Loucy (cell line): Measurements from ENCODE around the gene PPM1M.

Source experiments
- H2AFZ ChIP-seq: fragments of 200-600 bp; sonication (generic); 2 replicates; pipeline ENCODE4 v1.6.0; 2016; ENCODE audit warnings: antibody characterized with exemption, mild to moderate bottlenecking, low read length, moderate library complexity
- H3F3A ChIP-seq: fragments of 200-600 bp; 2 replicates; pipeline ENCODE4 v1.6.0; 2016; ENCODE audit warnings: antibody characterized with exemption, low read depth, mild to moderate bottlenecking
- H3K27me3 ChIP-seq: fragments of 200-600 bp; sonication (generic); 2 replicates; pipeline ENCODE4 v1.6.1; 2014; ENCODE audit warnings: low read length, mild to moderate bottlenecking; ENCODE audit not compliant: insufficient read depth, poor library complexity, severe bottlenecking
- H3K36me3 ChIP-seq: fragments of 200-600 bp; sonication (generic); 2 replicates; pipeline ENCODE4 v1.6.1; 2016; ENCODE audit warnings: low read length; ENCODE audit not compliant: insufficient read depth
- H3K4me1 ChIP-seq: fragments of 200-600 bp; sonication (generic); 2 replicates; pipeline ENCODE4 v1.5.1; 2014; ENCODE audit warnings: low read length, mild to moderate bottlenecking; ENCODE audit not compliant: insufficient read depth, poor library complexity, severe bottlenecking
- H3K4me2 ChIP-seq: fragments of 200-600 bp; sonication (generic); 2 replicates; pipeline ENCODE4 v1.6.0; 2014; ENCODE audit warnings: antibody characterized with exemption, low read length, low read depth, mild to moderate bottlenecking; ENCODE audit not compliant: poor library complexity, severe bottlenecking
- H3K4me3 ChIP-seq: fragments of 200-600 bp; sonication (generic); 2 replicates; pipeline ENCODE4 v1.5.1; 2014; ENCODE audit warnings: low read length, mild to moderate bottlenecking, mixed read lengths; ENCODE audit not compliant: poor library complexity, severe bottlenecking
- H3K79me2 ChIP-seq: fragments of 200-600 bp; sonication (generic); 2 replicates; pipeline ENCODE4 v1.6.1; 2014; ENCODE audit warnings: low read length; ENCODE audit not compliant: insufficient read depth
- H3K9ac ChIP-seq: fragments of 200-600 bp; sonication (generic); 2 replicates; pipeline ENCODE4 v1.6.0; 2014; ENCODE audit warnings: mild to moderate bottlenecking, low read depth, low read length, moderate library complexity; ENCODE audit not compliant: poor library complexity, severe bottlenecking
- H3K9me2 ChIP-seq: fragments of 200-600 bp; sonication (generic); replicated peaks from 2 replicates; pipeline ENCODE4 v1.6.1; 2016; ENCODE audit warnings: low read depth, low read length, mixed read lengths
- H3K9me3 ChIP-seq: fragments of 200-600 bp; sonication (generic); 2 replicates; pipeline ENCODE4 v1.6.1; 2014; ENCODE audit warnings: mild to moderate bottlenecking, antibody characterized with exemption, low read length, low read depth; ENCODE audit not compliant: insufficient read depth
- H4K20me1 ChIP-seq: fragments of 200-600 bp; sonication (generic); 2 replicates; pipeline ENCODE4 v1.6.0; 2014; ENCODE audit warnings: antibody characterized with exemption, low read length, mild to moderate bottlenecking; ENCODE audit not compliant: insufficient read depth, poor library complexity, severe bottlenecking
- EZH2phosphoT487 ChIP-seq: fragments of 200-600 bp; IDR thresholded peaks from 2 replicates; pipeline ENCODE4 v1.6.1; 2018; ENCODE audit warnings: antibody characterized with exemption, mild to moderate bottlenecking, moderate library complexity, borderline replicate concordance
- TF ChIP-seq, protein P1 (sequence below): fragments of 200-600 bp; sonication (generic); conservative IDR thresholded peaks from 2 replicates; pipeline ENCODE4 v1.5.1; 2014; ENCODE audit warnings: mild to moderate bottlenecking, antibody characterized with exemption, low read length

Gene PPM1M

DNA sequence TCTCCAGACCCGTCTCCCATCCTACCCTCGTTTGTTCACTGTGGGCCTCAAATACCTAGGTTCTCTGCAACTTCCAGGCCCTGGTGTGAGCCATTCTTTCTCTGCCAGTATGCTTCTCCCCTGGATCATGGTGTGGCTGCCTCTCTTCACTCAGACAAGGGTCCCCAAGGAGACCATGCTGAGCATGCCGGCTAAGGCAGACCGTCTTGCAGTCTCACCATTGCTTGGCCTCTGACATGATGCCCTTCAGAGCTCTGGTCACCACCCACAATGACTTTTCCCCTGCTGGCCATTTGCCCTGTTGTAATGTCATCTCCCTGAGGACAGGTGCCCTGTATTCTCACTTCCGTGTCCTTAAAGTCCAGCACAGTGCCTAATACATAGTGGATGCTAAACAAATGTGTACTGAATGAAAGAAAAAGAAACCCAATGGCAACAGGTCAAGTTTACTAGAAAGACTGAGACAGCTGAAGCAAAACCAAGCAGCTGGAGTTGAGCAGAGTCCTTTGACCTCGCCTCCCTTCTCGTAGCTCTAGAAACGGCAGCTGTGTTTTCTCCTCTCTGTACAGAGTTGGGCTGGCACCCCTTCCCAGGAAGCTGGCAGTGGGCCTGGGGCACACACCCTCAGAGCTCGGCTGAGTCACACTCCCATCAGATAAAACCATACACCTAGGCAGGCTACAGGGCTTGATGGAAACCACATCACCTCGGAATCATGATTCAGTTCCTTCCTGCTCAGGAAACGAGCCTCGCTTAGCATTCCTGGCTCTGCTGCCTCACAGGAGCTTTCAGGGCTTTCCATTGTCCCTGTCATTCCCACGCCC lies 28.8 kb upstream of the PPM1M start:
- no peaks in the 10 kb centered on the region for H3K9me3 ChIP-seq
- peak overlapping the region; percentile 98 for H3K4me2 ChIP-seq
- peak overlapping the region; percentile 74 for H3K4me3 ChIP-seq

DNA sequence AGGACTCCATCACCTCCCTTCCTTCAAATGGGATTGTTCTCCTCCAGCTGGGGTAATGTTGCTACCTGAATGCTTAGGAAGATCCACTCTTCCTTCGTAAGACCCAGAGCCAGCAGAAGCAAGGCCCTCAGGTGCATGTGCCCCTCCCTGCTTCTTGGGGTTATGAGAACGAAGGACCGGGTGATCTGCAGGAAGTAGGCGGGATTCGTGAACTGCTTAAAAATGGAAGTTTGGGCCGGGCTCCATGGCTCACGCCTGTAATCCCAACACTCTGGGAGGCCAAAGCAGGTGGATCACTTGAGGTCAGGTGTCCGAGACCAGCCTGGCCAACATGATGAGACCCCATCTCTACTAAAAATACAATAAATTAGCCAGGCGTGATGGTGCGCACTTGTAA lies 28.2 kb upstream of the PPM1M start:
- H3K79me2 ChIP-seq, result peaks cover 21% of the 10 kb centered on the region
- peak overlapping the region; percentile 70 for H3K9ac ChIP-seq
- TF ChIP-seq EZH2phosphoT487, result no peak
- TF ChIP-seq, protein P1, sequence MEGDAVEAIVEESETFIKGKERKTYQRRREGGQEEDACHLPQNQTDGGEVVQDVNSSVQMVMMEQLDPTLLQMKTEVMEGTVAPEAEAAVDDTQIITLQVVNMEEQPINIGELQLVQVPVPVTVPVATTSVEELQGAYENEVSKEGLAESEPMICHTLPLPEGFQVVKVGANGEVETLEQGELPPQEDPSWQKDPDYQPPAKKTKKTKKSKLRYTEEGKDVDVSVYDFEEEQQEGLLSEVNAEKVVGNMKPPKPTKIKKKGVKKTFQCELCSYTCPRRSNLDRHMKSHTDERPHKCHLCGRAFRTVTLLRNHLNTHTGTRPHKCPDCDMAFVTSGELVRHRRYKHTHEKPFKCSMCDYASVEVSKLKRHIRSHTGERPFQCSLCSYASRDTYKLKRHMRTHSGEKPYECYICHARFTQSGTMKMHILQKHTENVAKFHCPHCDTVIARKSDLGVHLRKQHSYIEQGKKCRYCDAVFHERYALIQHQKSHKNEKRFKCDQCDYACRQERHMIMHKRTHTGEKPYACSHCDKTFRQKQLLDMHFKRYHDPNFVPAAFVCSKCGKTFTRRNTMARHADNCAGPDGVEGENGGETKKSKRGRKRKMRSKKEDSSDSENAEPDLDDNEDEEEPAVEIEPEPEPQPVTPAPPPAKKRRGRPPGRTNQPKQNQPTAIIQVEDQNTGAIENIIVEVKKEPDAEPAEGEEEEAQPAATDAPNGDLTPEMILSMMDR, result no peak
- no peaks in the 10 kb centered on the region for H4K20me1 ChIP-seq
- no peaks in the 10 kb centered on the region for H3K27me3 ChIP-seq
- H3F3A ChIP-seq, result peaks cover 13% of the 10 kb centered on the region; the same call in 1 of the 2 replicates
- H3K36me3 ChIP-seq, result peaks cover 32% of the 10 kb centered on the region; the same call in 1 of the 2 replicates
- H3K4me3 ChIP-seq, result peak overlapping the region; percentile 74
- no peak overlapping the region for H2AFZ ChIP-seq
- H3K4me1 ChIP-seq, result peaks cover 54% of the 10 kb centered on the region
- no peaks in the 10 kb centered on the region for H3K9me2 ChIP-seq
- H3K4me2 ChIP-seq, result peak overlapping the region; percentile 98
- H3K9me3 ChIP-seq, result no peaks in the 10 kb centered on the region

More for the DNA sequence above, 28.8 kb upstream of the PPM1M start:
- Histone ChIP-seq H4K20me1 (no peaks in the 10 kb centered on the region), H3K9me2 (no peaks in the 10 kb centered on the region), H2AFZ (no peak overlapping the region), H3K9ac (peak overlapping the region; percentile 70), H3K36me3 (peaks cover 38% of the 10 kb centered on the region; the same call in 1 of the 2 replicates), H3K79me2 (peaks cover 18% of the 10 kb centered on the region), H3F3A (peaks cover 13% of the 10 kb centered on the region; the same call in 1 of the 2 replicates), H3K27me3 (no peaks in the 10 kb centered on the region), H3K4me1 (peaks cover 48% of the 10 kb centered on the region)
- TF ChIP-seq, protein P1, result no peak
- no peak for TF ChIP-seq EZH2phosphoT487

DNA sequence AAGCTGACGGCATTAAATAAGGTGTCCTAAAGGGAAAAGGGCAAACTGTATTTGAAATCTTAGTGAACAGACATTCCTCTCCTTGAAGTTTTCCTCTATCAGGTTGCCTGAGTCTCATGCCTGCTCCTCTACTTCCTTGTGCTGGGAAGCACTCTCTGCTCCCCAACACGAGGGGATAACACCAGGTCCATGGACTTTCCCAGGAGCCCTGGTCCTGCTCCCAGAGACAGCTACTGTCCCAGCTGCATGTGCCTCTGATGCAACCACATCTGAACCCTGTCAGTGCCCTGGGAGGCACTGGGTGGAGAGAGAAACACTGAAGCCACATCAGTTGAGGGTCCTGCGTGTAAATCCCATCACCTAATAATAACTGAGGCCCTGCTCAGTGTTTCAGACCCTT lies 27.5 kb upstream of the PPM1M start:
- Histone ChIP-seq H3K9me3 (no peaks in the 10 kb centered on the region), H3K27me3 (no peaks in the 10 kb centered on the region), H3K4me2 (peak overlapping the region; percentile 98), H3F3A (peaks cover 13% of the 10 kb centered on the region; the same call in 1 of the 2 replicates), H3K79me2 (peaks cover 27% of the 10 kb centered on the region), H4K20me1 (no peaks in the 10 kb centered on the region), H3K4me3 (peak overlapping the region; percentile 74), H3K4me1 (peaks cover 60% of the 10 kb centered on the region), H3K9ac (peak overlapping the region; percentile 70), H2AFZ (no peak overlapping the region), H3K36me3 (peaks cover 26% of the 10 kb centered on the region; the same call in 1 of the 2 replicates), H3K9me2 (no peaks in the 10 kb centered on the region)
- TF ChIP-seq, protein P1, result no peak
- TF ChIP-seq EZH2phosphoT487, result no peak
